ENCODE results near the gene LMTK2.
"Not testable (repeated sequence)": the region's sequence is repeated elsewhere in the genome, so short reads cannot be mapped to it uniquely, and the experiment has no call there.

LMTK2 gene

GRCh38 chr7:98105942-98106544 lies 619 bp upstream of the LMTK2 start:
- no peak for DNase-seq (ENCODE audit: low spot score)

- no peak for DNase-seq (ENCODE audit: low spot score)
Measured at GRCh38 chr7:98107313-98107721, 655 bp downstream of the LMTK2 start.

GRCh38 chr7:98110249-98111022 lies 3.8 kb downstream of the LMTK2 start:
- no peak for DNase-seq (ENCODE audit: low spot score)

- no peak for DNase-seq (ENCODE audit: low spot score)
Measured at GRCh38 chr7:98112077-98112476, 5.4 kb downstream of the LMTK2 start.

- no peak for DNase-seq (ENCODE audit: low spot score)
Measured at GRCh38 chr7:98115746-98116525, 9.3 kb downstream of the LMTK2 start.

- DNase-seq (ENCODE audit: low spot score) = no peak
Measured at GRCh38 chr7:98116656-98117461, 10.2 kb downstream of the LMTK2 start.

- DNase-seq (ENCODE audit: low spot score) = no peak
Measured at GRCh38 chr7:98119256-98119918, 12.7 kb downstream of the LMTK2 start.

- DNase-seq (ENCODE audit: low spot score) = no peak
Measured at GRCh38 chr7:98120559-98120958, 13.9 kb downstream of the LMTK2 start.

GRCh38 chr7:98121388-98121787 lies 14.7 kb downstream of the LMTK2 start:
- not testable (repeated sequence) for DNase-seq (ENCODE audit: low spot score)

GRCh38 chr7:98123365-98123696 lies 16.7 kb downstream of the LMTK2 start:
- DNase-seq (ENCODE audit: low spot score) = no peak

GRCh38 chr7:98125759-98126158 lies 19.1 kb downstream of the LMTK2 start:
- DNase-seq (ENCODE audit: low spot score) = no peak

- DNase-seq (ENCODE audit: low spot score) = no peak
Measured at GRCh38 chr7:98126311-98127142, 19.9 kb downstream of the LMTK2 start.

- DNase-seq (ENCODE audit: low spot score) = no peak
Measured at GRCh38 chr7:98128346-98128745, 21.7 kb downstream of the LMTK2 start.

GRCh38 chr7:98130959-98131358 lies 24.3 kb downstream of the LMTK2 start:
- no peak for DNase-seq (ENCODE audit: low spot score)

GRCh38 chr7:98133181-98133580 lies 26.5 kb downstream of the LMTK2 start:
- DNase-seq (ENCODE audit: low spot score) = no peak

GRCh38 chr7:98133621-98134303 lies 27.1 kb downstream of the LMTK2 start:
- no peak for DNase-seq (ENCODE audit: low spot score)

GRCh38 chr7:98134420-98135228 lies 28.0 kb downstream of the LMTK2 start:
- no peak for DNase-seq (ENCODE audit: low spot score)

- DNase-seq (ENCODE audit: low spot score) = no peak
Measured at GRCh38 chr7:98135984-98136383, 29.3 kb downstream of the LMTK2 start.

- DNase-seq (ENCODE audit: low spot score) = no peak
Measured at GRCh38 chr7:98136423-98136822, 29.8 kb downstream of the LMTK2 start.
